ENCODE results near the gene LRBA.
"Not testable (repeated sequence)": the region's sequence is repeated elsewhere in the genome, so short reads cannot be mapped to it uniquely, and the experiment has no call there.

The LRBA gene

GRCh38 chr4:151014521-151015458 lies at the start of gene LRBA:
TSS of gene LRBA (minus strand) at chr4:151015284. CDS start at chr4:151014642, 642 bp downstream.
- Histone ChIP-seq H3K4me3 (ENCODE audit: low read length) (peak within 1 kb of the TSS; percentile 67), H3K4me1 (ENCODE audit: insufficient read depth, low read length) (peaks cover 14% of the 10 kb centered on the region), H3K36me3 (ENCODE audit: insufficient read depth, low read length) (peaks cover 2% of the 10 kb centered on the region), H2AFZ (ENCODE audit: low read depth, low read length) (peak within 1 kb of the TSS; percentile 98), H3K9me3 (ENCODE audit: low read length) (no peaks in the 10 kb centered on the region), H3K27me3 (ENCODE audit: insufficient read depth, low read length) (no peaks in the 10 kb centered on the region)

GRCh38 chr4:151063143-151063542 lies 48.1 kb upstream of the LRBA start:
- H3K4me3 ChIP-seq (ENCODE audit: low read length); H3K36me3 ChIP-seq (ENCODE audit: insufficient read depth, low read length); H3K27me3 ChIP-seq (ENCODE audit: insufficient read depth, low read length); H2AFZ ChIP-seq (ENCODE audit: low read depth, low read length); H3K4me1 ChIP-seq (ENCODE audit: insufficient read depth, low read length); H3K9me3 ChIP-seq (ENCODE audit: low read length): not testable (repeated sequence)

- Histone ChIP-seq H3K4me3 (ENCODE audit: low read length) (no peak overlapping the region), H2AFZ (ENCODE audit: low read depth, low read length) (no peak overlapping the region), H3K9me3 (ENCODE audit: low read length) (no peaks in the 10 kb centered on the region), H3K36me3 (ENCODE audit: insufficient read depth, low read length) (no peaks in the 10 kb centered on the region), H3K27me3 (ENCODE audit: insufficient read depth, low read length) (no peaks in the 10 kb centered on the region), H3K4me1 (ENCODE audit: insufficient read depth, low read length) (no peaks in the 10 kb centered on the region)
Measured at GRCh38 chr4:151055539-151055938, 40.5 kb upstream of the LRBA start.

GRCh38 chr4:151052785-151053184 lies 37.7 kb upstream of the LRBA start:
- no peaks in the 10 kb centered on the region for H3K9me3 ChIP-seq (ENCODE audit: low read length)
- H2AFZ ChIP-seq (ENCODE audit: low read depth, low read length): no peak overlapping the region
- H3K4me1 ChIP-seq (ENCODE audit: insufficient read depth, low read length): peaks cover 4% of the 10 kb centered on the region
- no peaks in the 10 kb centered on the region for H3K27me3 ChIP-seq (ENCODE audit: insufficient read depth, low read length)
- no peak overlapping the region for H3K4me3 ChIP-seq (ENCODE audit: low read length)
- H3K36me3 ChIP-seq (ENCODE audit: insufficient read depth, low read length): no peaks in the 10 kb centered on the region

GRCh38 chr4:151049430-151049884 lies 34.4 kb upstream of the LRBA start:
- Histone ChIP-seq H3K27me3 (ENCODE audit: insufficient read depth, low read length) (no peaks in the 10 kb centered on the region), H3K4me1 (ENCODE audit: insufficient read depth, low read length) (peaks cover 4% of the 10 kb centered on the region), H3K4me3 (ENCODE audit: low read length) (no peak overlapping the region), H3K9me3 (ENCODE audit: low read length) (no peaks in the 10 kb centered on the region), H2AFZ (ENCODE audit: low read depth, low read length) (no peak overlapping the region), H3K36me3 (ENCODE audit: insufficient read depth, low read length) (no peaks in the 10 kb centered on the region)

- Histone ChIP-seq H3K27me3 (ENCODE audit: insufficient read depth, low read length) (no peaks in the 10 kb centered on the region), H3K4me3 (ENCODE audit: low read length) (no peak overlapping the region), H2AFZ (ENCODE audit: low read depth, low read length) (no peak overlapping the region), H3K36me3 (ENCODE audit: insufficient read depth, low read length) (no peaks in the 10 kb centered on the region), H3K9me3 (ENCODE audit: low read length) (no peaks in the 10 kb centered on the region), H3K4me1 (ENCODE audit: insufficient read depth, low read length) (peaks cover 4% of the 10 kb centered on the region)
Measured at GRCh38 chr4:151048913-151049312, 33.8 kb upstream of the LRBA start.

DNA sequence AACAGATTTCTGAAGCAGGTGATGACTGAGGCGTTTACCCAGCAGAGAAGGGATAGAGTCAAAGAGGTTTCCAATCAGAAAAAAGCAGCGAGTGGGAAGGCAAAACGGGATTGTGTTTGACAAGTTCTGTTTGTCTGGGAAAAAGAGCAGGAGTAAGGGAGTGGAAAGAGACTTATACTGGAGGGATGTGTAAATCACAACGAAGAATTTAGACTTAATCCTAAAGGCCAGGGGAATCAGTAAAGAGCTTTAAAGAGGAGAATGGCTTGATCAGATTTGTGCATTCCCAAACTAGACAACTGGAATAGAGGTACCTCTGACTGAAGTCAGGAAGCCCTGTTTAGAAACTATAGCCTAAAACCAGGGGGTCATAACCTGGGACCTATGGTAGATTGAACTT lies 31.5 kb upstream of the LRBA start:
- H3K27me3 ChIP-seq (ENCODE audit: insufficient read depth, low read length): no peaks in the 10 kb centered on the region
- H3K36me3 ChIP-seq (ENCODE audit: insufficient read depth, low read length): no peaks in the 10 kb centered on the region
- peaks cover 4% of the 10 kb centered on the region for H3K4me1 ChIP-seq (ENCODE audit: insufficient read depth, low read length)
- H3K4me3 ChIP-seq (ENCODE audit: low read length): no peak overlapping the region
- no peak overlapping the region for H2AFZ ChIP-seq (ENCODE audit: low read depth, low read length)
- no peaks in the 10 kb centered on the region for H3K9me3 ChIP-seq (ENCODE audit: low read length)

DNA sequence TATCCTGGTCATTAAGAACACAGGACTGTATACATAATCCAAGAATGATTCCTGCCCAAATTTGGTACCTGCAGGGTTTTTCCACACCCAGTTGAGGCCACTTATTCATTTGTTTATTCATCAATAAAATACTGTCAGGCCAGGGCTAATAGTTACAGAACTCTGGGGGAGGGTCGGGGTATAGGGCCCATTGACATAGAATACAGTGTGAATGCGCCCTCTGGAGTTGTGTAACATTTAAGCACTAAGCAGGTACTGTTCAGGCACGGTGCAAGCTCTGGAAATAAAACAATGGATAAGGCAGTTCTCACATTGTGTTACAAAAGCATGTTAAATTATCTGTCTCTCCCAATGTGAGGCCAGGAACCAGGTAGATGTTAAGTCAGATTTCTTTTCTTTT lies 30.8 kb upstream of the LRBA start:
- Histone ChIP-seq H3K36me3 (ENCODE audit: insufficient read depth, low read length) (no peaks in the 10 kb centered on the region), H3K9me3 (ENCODE audit: low read length) (no peaks in the 10 kb centered on the region), H3K4me1 (ENCODE audit: insufficient read depth, low read length) (peaks cover 4% of the 10 kb centered on the region), H2AFZ (ENCODE audit: low read depth, low read length) (no peak overlapping the region), H3K4me3 (ENCODE audit: low read length) (no peak overlapping the region), H3K27me3 (ENCODE audit: insufficient read depth, low read length) (no peaks in the 10 kb centered on the region)

DNA sequence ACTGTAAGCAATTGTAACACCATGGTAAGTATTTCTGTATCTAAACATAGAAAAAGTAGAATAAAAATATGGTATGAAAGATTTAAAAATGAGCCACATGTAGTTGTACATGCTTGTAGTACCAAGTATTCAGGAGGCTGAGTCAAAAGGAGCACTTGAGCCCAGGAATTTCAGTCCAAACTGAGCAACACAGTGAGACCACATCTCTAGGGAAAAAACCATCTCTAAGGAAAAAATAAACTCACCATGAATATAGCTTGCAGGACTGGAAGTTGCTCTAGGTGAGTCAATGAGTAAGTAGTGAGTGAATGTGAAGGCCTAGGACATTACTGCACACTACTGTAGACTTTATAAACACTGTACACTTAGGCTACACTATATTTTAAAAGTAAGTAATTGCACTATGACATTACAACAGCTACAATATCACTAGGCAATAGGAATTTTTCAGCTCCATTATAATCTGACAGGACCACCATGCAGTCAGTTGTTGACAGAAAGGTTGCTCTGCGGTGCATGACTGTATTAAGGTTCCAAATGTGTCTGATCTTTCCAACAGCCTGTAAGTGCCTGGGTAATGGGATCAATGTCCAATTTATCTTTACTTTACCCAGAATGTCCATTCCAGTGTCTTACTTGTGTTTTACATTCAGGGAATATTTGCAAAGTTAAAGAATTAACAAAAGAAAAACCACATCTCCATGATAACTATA lies 28.9 kb upstream of the LRBA start:
- Histone ChIP-seq H3K36me3 (ENCODE audit: insufficient read depth, low read length) (no peaks in the 10 kb centered on the region), H3K4me3 (ENCODE audit: low read length) (no peak overlapping the region), H3K4me1 (ENCODE audit: insufficient read depth, low read length) (no peaks in the 10 kb centered on the region), H3K27me3 (ENCODE audit: insufficient read depth, low read length) (no peaks in the 10 kb centered on the region), H2AFZ (ENCODE audit: low read depth, low read length) (no peak overlapping the region), H3K9me3 (ENCODE audit: low read length) (no peaks in the 10 kb centered on the region)

GRCh38 chr4:151039733-151040132 lies 24.6 kb upstream of the LRBA start:
- no peak overlapping the region for H3K4me3 ChIP-seq (ENCODE audit: low read length)
- no peaks in the 10 kb centered on the region for H3K27me3 ChIP-seq (ENCODE audit: insufficient read depth, low read length)
- H3K36me3 ChIP-seq (ENCODE audit: insufficient read depth, low read length): no peaks in the 10 kb centered on the region
- no peaks in the 10 kb centered on the region for H3K9me3 ChIP-seq (ENCODE audit: low read length)
- H3K4me1 ChIP-seq (ENCODE audit: insufficient read depth, low read length): no peaks in the 10 kb centered on the region
- no peak overlapping the region for H2AFZ ChIP-seq (ENCODE audit: low read depth, low read length)

DNA sequence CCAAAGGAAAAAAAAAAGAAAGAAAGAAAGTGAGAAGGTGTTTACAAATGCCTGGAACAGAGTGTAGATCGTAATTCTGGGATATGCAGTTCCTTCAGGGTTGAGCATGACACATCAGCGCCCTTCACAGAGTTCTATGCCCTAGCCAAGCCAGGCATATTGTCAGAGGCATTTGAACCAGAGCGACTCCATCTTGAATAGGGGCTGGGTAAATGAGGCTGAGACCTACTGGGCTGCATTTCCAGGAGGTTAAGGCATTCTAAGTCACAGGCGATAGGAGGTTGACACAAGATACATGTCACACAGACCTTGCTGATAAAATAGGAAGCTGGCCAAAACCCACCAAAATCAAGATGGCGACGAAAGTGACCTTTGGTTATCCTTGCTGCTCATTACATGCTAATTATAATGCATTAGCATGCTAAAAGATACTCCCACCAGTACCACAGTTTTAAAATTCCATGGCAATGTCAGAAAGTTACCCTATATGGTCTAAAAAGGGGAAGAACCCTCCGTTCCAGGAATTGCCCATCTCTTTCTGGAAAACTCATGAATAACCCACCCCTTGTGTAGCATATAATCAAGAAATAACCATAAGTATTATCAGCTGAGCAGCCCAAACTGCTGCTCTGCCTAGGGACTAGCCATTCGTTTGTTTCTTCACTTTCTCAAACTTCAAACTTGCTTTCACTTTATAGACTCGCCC lies 23.5 kb upstream of the LRBA start:
- H3K4me1 ChIP-seq (ENCODE audit: insufficient read depth, low read length): no peaks in the 10 kb centered on the region
- H3K4me3 ChIP-seq (ENCODE audit: low read length): no peak overlapping the region
- H3K9me3 ChIP-seq (ENCODE audit: low read length): no peaks in the 10 kb centered on the region
- H3K36me3 ChIP-seq (ENCODE audit: insufficient read depth, low read length): no peaks in the 10 kb centered on the region
- no peaks in the 10 kb centered on the region for H3K27me3 ChIP-seq (ENCODE audit: insufficient read depth, low read length)
- no peak overlapping the region for H2AFZ ChIP-seq (ENCODE audit: low read depth, low read length)

DNA sequence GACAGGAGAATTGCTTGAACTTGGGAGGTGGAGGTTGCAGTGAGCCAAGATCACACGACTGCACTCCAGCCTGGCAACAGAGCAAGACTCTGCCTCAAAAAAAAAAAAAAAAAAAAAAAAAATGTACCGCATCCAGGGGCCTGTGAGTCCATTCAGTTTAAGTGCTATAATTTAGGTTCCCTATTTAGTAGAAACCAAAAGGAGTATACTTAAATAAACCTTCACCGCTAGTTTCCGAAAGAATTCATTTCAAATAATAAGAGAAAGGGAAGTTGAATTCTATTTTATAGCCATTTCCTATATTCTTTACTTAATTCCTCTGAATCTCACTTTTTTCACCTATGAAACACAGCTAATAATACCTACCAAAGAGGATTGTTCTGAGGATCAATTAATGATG lies 20.8 kb upstream of the LRBA start:
- H3K9me3 ChIP-seq (ENCODE audit: low read length): no peaks in the 10 kb centered on the region
- no peak overlapping the region for H2AFZ ChIP-seq (ENCODE audit: low read depth, low read length)
- H3K4me3 ChIP-seq (ENCODE audit: low read length): no peak overlapping the region
- H3K4me1 ChIP-seq (ENCODE audit: insufficient read depth, low read length): no peaks in the 10 kb centered on the region
- no peaks in the 10 kb centered on the region for H3K27me3 ChIP-seq (ENCODE audit: insufficient read depth, low read length)
- H3K36me3 ChIP-seq (ENCODE audit: insufficient read depth, low read length): no peaks in the 10 kb centered on the region

DNA sequence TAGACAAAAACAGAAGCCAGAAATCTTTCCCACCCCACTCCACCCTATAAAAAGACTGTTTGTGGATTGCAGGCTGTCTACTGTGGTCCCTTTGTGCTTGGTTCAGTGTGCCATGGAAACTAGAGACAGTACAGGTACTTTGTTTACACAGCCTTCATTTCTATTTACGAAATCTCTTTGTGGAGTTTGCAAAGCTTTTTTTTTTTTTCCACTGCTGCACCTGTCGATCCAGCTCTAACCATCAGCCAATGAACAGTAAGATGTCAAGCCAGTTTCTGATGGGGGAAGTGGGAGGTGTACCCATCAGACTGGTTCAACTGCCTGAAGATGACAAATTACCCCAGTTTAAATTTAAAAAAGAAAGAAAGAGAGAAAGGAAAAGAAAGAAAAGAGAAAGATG lies 20.2 kb upstream of the LRBA start:
- Histone ChIP-seq H2AFZ (ENCODE audit: low read depth, low read length) (no peak overlapping the region), H3K4me1 (ENCODE audit: insufficient read depth, low read length) (no peaks in the 10 kb centered on the region), H3K4me3 (ENCODE audit: low read length) (no peak overlapping the region), H3K36me3 (ENCODE audit: insufficient read depth, low read length) (no peaks in the 10 kb centered on the region), H3K9me3 (ENCODE audit: low read length) (no peaks in the 10 kb centered on the region), H3K27me3 (ENCODE audit: insufficient read depth, low read length) (no peaks in the 10 kb centered on the region)
